ENCODE measurements around the gene LRFN2.

DNA sequence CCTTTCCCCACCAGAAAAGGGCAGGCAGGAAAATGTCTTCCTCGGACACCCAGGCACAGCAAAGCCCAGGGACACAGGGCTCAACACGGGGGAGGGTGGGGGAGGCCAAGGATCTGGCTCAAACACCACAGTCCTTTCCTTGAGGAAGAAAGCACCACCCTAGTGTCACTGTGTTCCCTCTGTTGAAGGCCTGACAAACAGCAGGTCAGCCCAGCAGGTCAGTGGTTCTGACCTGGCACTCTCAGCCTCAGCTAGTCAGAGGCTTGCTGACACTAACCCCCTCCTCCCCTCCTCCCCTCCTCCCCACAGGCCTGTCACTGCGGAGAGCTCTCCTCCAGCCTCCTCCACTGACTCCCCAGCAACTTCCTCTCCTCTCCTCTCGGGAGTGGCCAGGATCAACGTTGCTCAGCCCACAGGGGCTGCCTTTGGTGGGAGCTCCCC is 239.6 kb downstream of the LRFN2 start:
- TF ChIP-seq, protein P1, sequence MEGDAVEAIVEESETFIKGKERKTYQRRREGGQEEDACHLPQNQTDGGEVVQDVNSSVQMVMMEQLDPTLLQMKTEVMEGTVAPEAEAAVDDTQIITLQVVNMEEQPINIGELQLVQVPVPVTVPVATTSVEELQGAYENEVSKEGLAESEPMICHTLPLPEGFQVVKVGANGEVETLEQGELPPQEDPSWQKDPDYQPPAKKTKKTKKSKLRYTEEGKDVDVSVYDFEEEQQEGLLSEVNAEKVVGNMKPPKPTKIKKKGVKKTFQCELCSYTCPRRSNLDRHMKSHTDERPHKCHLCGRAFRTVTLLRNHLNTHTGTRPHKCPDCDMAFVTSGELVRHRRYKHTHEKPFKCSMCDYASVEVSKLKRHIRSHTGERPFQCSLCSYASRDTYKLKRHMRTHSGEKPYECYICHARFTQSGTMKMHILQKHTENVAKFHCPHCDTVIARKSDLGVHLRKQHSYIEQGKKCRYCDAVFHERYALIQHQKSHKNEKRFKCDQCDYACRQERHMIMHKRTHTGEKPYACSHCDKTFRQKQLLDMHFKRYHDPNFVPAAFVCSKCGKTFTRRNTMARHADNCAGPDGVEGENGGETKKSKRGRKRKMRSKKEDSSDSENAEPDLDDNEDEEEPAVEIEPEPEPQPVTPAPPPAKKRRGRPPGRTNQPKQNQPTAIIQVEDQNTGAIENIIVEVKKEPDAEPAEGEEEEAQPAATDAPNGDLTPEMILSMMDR (IDR thresholded peaks at IDR 0.05; ENCODE audit: low read depth, low read length, poor library complexity, severe bottlenecking), result no peak
- TF ChIP-seq EZH2phosphoT487 (IDR thresholded peaks at IDR 0.05; ENCODE audit: borderline replicate concordance, low read length), result no peak
